ENCODE measurements around the gene ALG1. TPM values are rescaled to one million over a fixed set of nuclear protein-coding genes. Genes with fewer than 3 reads are reported as not detected.
A peak's percentile ranks its signal among the peaks of the same experiment; 100 is the strongest.

The ALG1 gene
- polyA plus RNA-seq, 1 experiment, result 35.4 TPM

DNA sequence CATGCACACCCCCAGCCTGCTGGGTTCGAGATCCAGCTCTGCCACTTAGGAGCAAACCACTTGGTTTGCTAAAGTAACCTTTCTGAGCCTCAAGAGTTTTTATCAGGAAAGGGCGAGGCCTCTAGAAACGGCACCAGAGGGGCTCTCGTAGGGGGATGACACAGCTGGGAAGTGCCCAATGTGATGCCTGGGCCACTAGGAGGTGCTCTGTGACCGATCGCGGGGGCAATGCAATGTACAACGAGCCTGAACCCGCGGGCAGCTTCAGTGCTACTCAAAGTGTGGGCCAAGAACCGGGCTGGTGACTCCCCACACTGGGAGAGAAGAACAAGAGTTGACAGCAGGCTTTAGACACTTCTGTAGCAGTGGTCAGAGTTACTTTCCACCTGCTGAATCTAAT is 15.3 kb upstream of the ALG1 start:
- TF ChIP-seq, protein P1, sequence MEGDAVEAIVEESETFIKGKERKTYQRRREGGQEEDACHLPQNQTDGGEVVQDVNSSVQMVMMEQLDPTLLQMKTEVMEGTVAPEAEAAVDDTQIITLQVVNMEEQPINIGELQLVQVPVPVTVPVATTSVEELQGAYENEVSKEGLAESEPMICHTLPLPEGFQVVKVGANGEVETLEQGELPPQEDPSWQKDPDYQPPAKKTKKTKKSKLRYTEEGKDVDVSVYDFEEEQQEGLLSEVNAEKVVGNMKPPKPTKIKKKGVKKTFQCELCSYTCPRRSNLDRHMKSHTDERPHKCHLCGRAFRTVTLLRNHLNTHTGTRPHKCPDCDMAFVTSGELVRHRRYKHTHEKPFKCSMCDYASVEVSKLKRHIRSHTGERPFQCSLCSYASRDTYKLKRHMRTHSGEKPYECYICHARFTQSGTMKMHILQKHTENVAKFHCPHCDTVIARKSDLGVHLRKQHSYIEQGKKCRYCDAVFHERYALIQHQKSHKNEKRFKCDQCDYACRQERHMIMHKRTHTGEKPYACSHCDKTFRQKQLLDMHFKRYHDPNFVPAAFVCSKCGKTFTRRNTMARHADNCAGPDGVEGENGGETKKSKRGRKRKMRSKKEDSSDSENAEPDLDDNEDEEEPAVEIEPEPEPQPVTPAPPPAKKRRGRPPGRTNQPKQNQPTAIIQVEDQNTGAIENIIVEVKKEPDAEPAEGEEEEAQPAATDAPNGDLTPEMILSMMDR (IDR thresholded peaks at IDR 0.05; ENCODE audit: low read depth, low read length), result peak; percentile 52
- H3K4me3 ChIP-seq (ENCODE audit: low read depth, low read length), result no peak overlapping the region
- H3K27ac ChIP-seq (ENCODE audit: low read depth, low read length), result no peak overlapping the region
- peaks cover 8% of the 10 kb centered on the region for H3K27me3 ChIP-seq (ENCODE audit: control insufficient read depth, insufficient read depth, low read length)
- no peaks in the 10 kb centered on the region for H3K9me3 ChIP-seq (ENCODE audit: control insufficient read depth, insufficient read depth, low read length)
- CTCF ChIA-PET, result interaction anchor here (2.1 kb wide), 1 partner anchor 36 kb away, joined by 8 read pairs; no protein-coding TSS in a partner anchor
- POLR2A ChIA-PET, result no interaction called here
- DNase-seq (ENCODE audit: low read depth, low spot score), result no peak

DNA sequence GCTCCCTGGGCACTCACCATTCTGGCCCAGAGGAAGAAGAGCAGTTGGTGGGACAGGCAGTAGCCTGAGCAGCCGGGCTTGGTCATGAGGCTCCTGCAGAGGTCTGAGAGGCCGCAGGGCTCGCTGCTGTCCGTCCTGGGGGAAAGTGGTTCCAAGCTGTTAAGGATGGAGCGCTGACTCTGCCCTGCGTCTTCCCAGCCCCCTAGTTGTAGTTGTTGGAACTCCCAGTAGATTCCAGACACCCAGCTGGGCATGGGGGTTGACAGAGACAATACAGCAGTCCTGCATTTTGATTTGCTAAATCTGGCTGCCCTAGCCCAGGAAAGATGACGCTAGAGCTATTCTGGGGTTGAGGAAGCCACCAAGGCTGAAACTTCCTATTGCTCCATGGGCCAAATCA is 13.2 kb upstream of the ALG1 start:
- Histone ChIP-seq H3K27me3 (ENCODE audit: control insufficient read depth, insufficient read depth, low read length) (peaks cover 19% of the 10 kb centered on the region), H3K27ac (ENCODE audit: low read depth, low read length) (no peak overlapping the region), H3K9me3 (ENCODE audit: control insufficient read depth, insufficient read depth, low read length) (no peaks in the 10 kb centered on the region), H3K4me3 (ENCODE audit: low read depth, low read length) (no peak overlapping the region)
- DNase-seq (ENCODE audit: low read depth, low spot score), result no peak
- POLR2A ChIA-PET, result interaction anchor here (0.8 kb wide), 1 partner anchor 13 kb away, joined by 3 read pairs; the partner anchor contains the start of gene ALG1
- TF ChIP-seq, protein P1 (IDR thresholded peaks at IDR 0.05; ENCODE audit: low read depth, low read length), result peak; percentile 48
- CTCF ChIA-PET, result interaction anchor here (0.6 to 0.7 kb wide), 2 partner anchors 23 to 24 kb away, joined by 3 read pairs; no protein-coding TSS in a partner anchor

DNA sequence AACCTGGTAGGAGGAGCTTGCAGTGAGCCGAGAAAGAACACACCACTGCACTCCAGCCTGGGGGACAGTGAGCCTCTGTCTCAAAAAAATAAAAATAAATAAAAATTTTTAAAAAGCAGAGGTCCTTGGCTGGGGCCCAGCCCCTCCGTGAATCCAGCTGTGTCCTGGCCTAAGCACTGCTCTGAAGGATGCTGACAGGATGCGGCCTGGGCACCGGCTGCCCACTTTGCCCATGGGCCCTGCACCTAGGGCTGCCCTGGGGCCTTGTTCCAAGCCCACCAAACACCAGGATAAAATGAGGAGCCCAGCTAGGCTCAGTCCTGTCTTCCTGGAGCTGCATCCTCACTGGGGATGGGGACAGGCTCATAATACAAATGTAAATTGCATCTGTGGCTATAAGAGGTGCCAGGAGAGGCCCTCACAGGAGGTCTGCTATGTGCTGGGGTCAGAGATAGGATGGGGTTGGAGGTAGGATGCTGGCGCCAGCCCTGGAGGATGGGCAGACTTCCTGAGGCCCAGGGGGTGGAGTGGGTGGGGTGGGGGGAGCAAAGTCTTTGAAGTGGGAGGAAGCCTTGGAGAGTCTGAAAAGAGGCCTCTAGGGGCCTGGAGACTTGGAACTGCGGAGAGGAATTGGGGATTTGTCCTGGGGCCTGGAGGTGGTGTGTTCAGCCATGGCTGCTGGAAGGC is 12.1 kb upstream of the ALG1 start:
- CTCF ChIA-PET, result no interaction called here
- Histone ChIP-seq H3K9me3 (ENCODE audit: control insufficient read depth, insufficient read depth, low read length) (no peaks in the 10 kb centered on the region), H3K27me3 (ENCODE audit: control insufficient read depth, insufficient read depth, low read length) (peaks cover 19% of the 10 kb centered on the region), H3K27ac (ENCODE audit: low read depth, low read length) (no peak overlapping the region), H3K4me3 (ENCODE audit: low read depth, low read length) (no peak overlapping the region)
- DNase-seq (ENCODE audit: low read depth, low spot score), result no peak
- TF ChIP-seq, protein P1 (IDR thresholded peaks at IDR 0.05; ENCODE audit: low read depth, low read length), result no peak
- POLR2A ChIA-PET, result no interaction called here

DNA sequence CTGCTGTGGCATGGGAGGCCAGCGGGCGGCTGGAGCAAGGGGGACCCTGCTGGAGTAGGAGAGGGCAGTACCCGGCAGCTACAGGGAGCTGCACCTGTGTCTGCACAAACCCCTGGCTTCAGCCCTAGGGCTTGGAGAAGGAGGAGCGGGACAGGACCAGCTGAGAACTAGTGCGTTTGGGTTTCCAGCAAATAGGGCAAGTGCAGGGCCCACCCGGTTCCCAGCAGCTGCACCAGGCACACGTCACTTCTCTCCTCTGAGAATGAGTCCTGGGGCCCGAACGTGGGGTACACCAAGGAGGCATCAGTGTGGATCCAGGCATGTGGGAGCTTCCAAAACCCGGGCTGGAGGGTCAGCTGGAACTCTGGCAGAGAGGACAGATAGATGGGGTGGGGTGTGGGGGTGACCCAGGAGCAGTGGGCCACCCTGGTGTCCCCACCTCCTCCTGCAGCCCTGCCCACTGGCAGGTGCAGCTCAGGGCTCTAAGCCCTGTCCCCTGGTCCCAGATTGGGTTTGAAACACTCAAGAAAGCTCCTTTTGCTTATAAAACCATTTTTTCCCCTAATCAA is 11.5 kb upstream of the ALG1 start:
- no peaks in the 10 kb centered on the region for H3K9me3 ChIP-seq (ENCODE audit: control insufficient read depth, insufficient read depth, low read length)
- H3K4me3 ChIP-seq (ENCODE audit: low read depth, low read length), result no peak overlapping the region
- ChIA-PET POLR2A (no interaction called here), CTCF (interaction anchor here (0.6 to 1.2 kb wide), 2 partner anchors 32 to 69 kb away, joined by 4 to 9 read pairs; no protein-coding TSS in a partner anchor)
- no peak for DNase-seq (ENCODE audit: low read depth, low spot score)
- TF ChIP-seq, protein P1 (IDR thresholded peaks at IDR 0.05; ENCODE audit: low read depth, low read length), result no peak
- H3K27ac ChIP-seq (ENCODE audit: low read depth, low read length), result no peak overlapping the region
- H3K27me3 ChIP-seq (ENCODE audit: control insufficient read depth, insufficient read depth, low read length), result peaks cover 18% of the 10 kb centered on the region

DNA sequence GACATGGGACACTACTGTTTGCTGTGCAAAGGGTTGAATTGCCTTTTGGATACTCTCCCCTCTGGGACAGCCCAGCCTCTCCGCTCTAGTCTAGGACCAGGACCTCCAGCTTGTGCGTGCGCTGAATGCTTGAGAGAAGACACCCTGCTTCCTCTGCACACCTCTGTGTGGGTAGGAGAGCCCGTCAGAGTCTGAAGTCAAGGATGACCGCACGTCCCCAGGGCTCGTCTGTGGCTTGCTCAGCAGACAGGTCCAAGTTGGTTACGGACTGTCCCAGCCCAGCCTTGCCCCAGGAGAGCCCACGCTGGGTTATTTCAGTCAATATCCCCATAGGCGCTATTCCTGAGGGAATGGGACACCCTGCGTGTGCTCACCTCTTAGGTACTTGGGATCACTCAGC is 9.6 kb upstream of the ALG1 start:
- Histone ChIP-seq H3K27me3 (ENCODE audit: control insufficient read depth, insufficient read depth, low read length) (peaks cover 25% of the 10 kb centered on the region), H3K4me3 (ENCODE audit: low read depth, low read length) (no peak overlapping the region), H3K27ac (ENCODE audit: low read depth, low read length) (no peak overlapping the region), H3K9me3 (ENCODE audit: control insufficient read depth, insufficient read depth, low read length) (no peaks in the 10 kb centered on the region)
- TF ChIP-seq, protein P1 (IDR thresholded peaks at IDR 0.05; ENCODE audit: low read depth, low read length), result no peak
- CTCF ChIA-PET, result no interaction called here
- POLR2A ChIA-PET, result no interaction called here
- DNase-seq (ENCODE audit: low read depth, low spot score), result no peak
